ENCODE measurements around the gene CNPY3. TPM values are rescaled to one million over a fixed set of nuclear protein-coding genes. Genes with fewer than 3 reads are reported as not detected.

The CNPY3 gene
- total RNA-seq, 4 donors from 2014 or later = 28.4 to 43.7 (median 32.6) TPM

DNA sequence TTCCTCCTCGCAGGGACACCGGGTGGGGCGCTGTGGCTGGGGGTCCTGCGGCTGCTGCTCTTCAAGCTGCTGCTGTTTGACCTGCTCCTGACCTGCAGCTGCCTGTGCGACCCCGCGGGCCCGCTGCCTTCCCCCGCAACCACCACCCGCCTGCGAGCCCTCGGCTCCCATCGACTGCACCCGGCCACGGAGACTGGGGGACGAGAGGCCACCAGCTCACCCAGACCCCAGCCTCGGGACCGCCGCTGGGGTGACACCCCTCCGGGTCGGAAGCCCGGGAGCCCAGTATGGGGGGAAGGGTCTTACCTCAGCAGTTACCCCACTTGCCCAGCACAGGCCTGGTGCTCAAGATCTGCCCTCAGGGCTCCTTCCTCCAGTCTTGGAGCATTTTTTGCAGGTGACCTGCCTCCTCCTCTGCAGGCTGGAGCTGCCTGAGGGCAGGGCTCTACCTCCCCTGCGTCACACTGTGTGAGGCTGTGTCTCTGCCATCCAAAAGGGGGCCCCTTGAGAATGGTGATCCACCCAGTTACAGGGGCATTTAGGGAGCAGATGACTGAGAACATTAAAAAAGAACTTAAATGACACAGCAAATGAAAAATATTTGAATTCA lies 3.9 kb upstream of the CNPY3 start:
- no peak for DNase-seq (ENCODE audit: low spot score)
- no peak for ATAC-seq (ENCODE audit: low FRiP score)
- TF ChIP-seq, protein P1, sequence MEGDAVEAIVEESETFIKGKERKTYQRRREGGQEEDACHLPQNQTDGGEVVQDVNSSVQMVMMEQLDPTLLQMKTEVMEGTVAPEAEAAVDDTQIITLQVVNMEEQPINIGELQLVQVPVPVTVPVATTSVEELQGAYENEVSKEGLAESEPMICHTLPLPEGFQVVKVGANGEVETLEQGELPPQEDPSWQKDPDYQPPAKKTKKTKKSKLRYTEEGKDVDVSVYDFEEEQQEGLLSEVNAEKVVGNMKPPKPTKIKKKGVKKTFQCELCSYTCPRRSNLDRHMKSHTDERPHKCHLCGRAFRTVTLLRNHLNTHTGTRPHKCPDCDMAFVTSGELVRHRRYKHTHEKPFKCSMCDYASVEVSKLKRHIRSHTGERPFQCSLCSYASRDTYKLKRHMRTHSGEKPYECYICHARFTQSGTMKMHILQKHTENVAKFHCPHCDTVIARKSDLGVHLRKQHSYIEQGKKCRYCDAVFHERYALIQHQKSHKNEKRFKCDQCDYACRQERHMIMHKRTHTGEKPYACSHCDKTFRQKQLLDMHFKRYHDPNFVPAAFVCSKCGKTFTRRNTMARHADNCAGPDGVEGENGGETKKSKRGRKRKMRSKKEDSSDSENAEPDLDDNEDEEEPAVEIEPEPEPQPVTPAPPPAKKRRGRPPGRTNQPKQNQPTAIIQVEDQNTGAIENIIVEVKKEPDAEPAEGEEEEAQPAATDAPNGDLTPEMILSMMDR (IDR thresholded peaks at IDR 0.05) = no peak

DNA sequence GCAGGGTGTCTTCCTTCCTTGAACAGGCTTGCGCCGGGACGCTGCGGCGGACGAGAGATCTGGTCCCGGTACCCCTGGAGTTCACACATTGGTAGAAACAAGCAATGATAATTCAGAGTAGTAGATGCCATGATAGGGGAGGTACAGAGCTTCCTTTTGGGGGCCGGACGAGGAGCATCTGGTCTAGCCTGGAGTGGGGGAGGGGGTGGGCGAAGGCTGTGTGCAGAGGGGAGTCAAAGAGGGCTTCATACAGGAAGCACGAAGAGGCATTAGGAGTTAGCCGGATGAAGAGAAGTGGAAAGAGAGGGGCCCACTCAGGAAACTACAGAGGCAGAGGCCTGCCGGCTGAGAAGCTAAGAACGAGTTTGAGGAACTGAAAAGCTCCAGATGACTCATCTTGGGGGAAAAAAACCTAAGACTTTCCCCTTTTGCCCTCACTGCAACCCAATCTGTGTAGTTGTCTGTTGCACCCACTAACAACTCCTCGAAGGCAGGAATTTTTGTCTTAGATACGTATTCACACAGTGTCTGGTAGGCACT lies 611 bp downstream of the CNPY3 start:
- ATAC-seq (ENCODE audit: low FRiP score) (peak; percentile 40), DNase-seq (ENCODE audit: low spot score) (no peak)

DNA sequence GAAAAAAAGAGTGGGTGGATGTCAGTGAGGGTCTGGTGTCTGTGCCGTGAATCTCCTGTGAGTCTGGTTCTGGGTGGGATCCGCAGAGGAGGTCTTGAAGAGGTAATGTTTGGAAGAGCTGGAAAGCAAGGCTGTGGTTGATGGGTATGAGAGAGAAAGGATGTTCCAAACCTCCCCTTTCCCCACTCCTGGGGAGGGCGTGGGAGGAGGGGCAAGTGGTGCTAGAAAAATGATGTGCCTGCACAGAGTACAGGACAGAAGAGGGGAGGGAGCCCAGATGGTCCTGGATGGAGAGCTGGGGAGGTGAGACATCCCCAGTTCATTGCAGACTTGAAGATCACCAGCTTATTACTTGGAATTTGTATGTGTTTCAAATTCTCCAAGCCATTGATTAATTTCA lies 3.1 kb downstream of the CNPY3 start:
- DNase-seq (ENCODE audit: low spot score) (no peak), ATAC-seq (ENCODE audit: low FRiP score) (no peak)
- TF ChIP-seq, protein P1 (IDR thresholded peaks at IDR 0.05) = no peak

More for the DNA sequence above, 611 bp downstream of the CNPY3 start:
- TF ChIP-seq, protein P1 (IDR thresholded peaks at IDR 0.05) = no peak

DNA sequence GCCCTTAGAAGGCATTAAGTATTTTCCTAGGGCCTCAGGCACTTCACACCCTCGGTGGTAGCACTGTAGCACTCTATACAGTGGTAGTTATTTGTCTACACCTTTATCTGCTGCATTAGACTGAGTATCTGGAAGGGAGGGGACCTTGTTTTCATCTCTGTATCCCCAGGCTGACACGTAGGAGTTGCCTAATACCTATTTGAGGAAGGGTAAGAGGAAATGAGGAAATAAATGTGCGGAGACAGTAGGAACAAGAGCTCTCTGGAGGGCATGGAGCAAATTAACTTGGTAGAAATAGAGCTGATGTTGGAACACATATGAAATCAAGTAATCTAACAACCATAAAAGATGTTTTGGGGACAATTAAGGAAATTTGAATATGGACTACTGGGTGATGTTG lies 3.9 kb downstream of the CNPY3 start:
- no peak for ATAC-seq (ENCODE audit: low FRiP score)
- DNase-seq (ENCODE audit: low spot score) = no peak
- TF ChIP-seq, protein P1 (IDR thresholded peaks at IDR 0.05) = no peak

DNA sequence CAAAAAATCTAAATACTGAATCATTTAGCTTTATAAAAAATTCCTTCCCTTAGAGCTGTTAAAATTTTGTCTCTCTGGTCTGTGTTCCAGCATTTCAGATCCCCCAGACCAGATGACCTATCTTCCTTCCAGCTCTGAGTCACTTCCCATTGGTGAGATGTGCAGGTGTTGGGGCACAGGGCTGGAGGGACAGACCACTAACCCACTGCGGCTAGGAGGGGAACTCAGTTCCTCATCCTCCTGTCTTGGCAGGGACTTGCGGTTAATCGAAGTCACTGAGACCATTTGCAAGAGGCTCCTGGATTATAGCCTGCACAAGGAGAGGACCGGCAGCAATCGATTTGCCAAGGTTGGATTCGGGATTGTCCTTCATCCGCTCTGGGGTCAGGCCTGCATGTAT lies 6.0 kb downstream of the CNPY3 start:
- ATAC-seq (ENCODE audit: low FRiP score) (no peak), DNase-seq (ENCODE audit: low spot score) (no peak)
- TF ChIP-seq, protein P1 (IDR thresholded peaks at IDR 0.05) = no peak

DNA sequence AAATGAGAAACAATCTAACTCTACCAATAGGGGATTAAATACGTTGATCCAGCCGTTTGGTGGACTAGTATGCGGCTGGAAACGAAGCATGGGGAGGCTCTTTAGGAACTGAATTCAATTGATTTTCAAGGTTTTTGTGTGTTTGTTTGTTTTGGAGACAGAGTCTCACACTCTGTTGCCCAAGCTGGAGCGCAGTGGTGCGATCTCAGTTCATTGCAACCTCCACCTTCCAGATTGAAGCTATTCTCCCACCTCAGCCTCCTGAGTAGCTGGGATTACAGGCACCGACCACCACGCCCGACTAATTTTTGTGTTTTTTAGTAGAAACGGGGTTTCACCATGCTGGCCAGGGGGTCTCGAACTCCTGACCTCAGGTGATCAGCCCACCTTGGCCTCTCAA lies 7.1 kb downstream of the CNPY3 start:
- ATAC-seq (ENCODE audit: low FRiP score) (no peak), DNase-seq (ENCODE audit: low spot score) (no peak)
- TF ChIP-seq, protein P1 (IDR thresholded peaks at IDR 0.05) = no peak

Data from omental fat pad (tissue), 4 donors.